GM13976 (cell line): ENCODE measurements around the gene DISP3.

ENCODE experiments used
- DNase-seq: peaks from one replicate; pipeline ENCODE4 v3.0.0; 2012; ENCODE audit warnings: low spot score
- CTCF ChIP-seq: IDR thresholded peaks from 2 replicates; pipeline ENCODE4 v1.5.1; 2012; ENCODE audit warnings: borderline replicate concordance, mild to moderate bottlenecking; ENCODE audit not compliant: insufficient read depth; ENCODE audit errors: extremely low read depth, missing control alignments, control extremely low read depth
- in situ Hi-C: fragments of 300-500 bp; cut with MboI; formaldehyde crosslinking; loops from one replicate; pipeline ENCODE4 v1.12.0; 2022; ENCODE audit warnings: low sequenced_read_pairs, mixed read lengths, inconsistent platforms; ENCODE audit not compliant: unreplicated experiment

DISP3 gene

GRCh38 chr1:11530731-11531311 is 51.9 kb downstream of the DISP3 start:
- in situ Hi-C loops = no loop called here
- TF ChIP-seq CTCF = no peak
- DNase-seq = no peak

GRCh38 chr1:11531314-11531870 is 52.4 kb downstream of the DISP3 start:
- no peak for DNase-seq
- no peak for TF ChIP-seq CTCF
- in situ Hi-C loops = no loop called here

GRCh38 chr1:11531943-11532342 is 53.0 kb downstream of the DISP3 start:
- in situ Hi-C loops = no loop called here
- DNase-seq = no peak
- no peak for TF ChIP-seq CTCF

- TF ChIP-seq CTCF = no peak
- in situ Hi-C loops = no loop called here
- DNase-seq = no peak
Observed at GRCh38 chr1:11533790-11534787, 55.1 kb downstream of the DISP3 start.

GRCh38 chr1:11534846-11535245 is 55.9 kb downstream of the DISP3 start:
- TF ChIP-seq CTCF = no peak

GRCh38 chr1:11535316-11535715 is 56.4 kb downstream of the DISP3 start:
- TF ChIP-seq CTCF = no peak
- in situ Hi-C loops = no loop called here
- peak; percentile 35 for DNase-seq

More at GRCh38 chr1:11534846-11535245, 55.9 kb downstream of the DISP3 start:
- no peak for DNase-seq
- in situ Hi-C loops = no loop called here
